Liver (tissue), 3 donors: ENCODE data around the gene GPR55.

Experiments
- CTCF ChIP-seq: fragments of 150-350 bp; IDR thresholded peaks from 2 replicates; pipeline ENCODE4 v1.5.1; 2017; ENCODE audit warnings: improper control_type of control experiment, low read depth, low read length; ENCODE audit not compliant: missing input control
- FOXA1 ChIP-seq: IDR thresholded peaks from 2 replicates; pipeline ENCODE4 v1.6.1; 2016; ENCODE audit warnings: antibody characterized with exemption
- GABPA ChIP-seq, 2 donors: IDR thresholded peaks in 1 of 2; conservative IDR thresholded peaks in 1 of 2; 2 replicates each; pipeline ENCODE4 v1.6.1; 2016; ENCODE audit warnings: antibody characterized with exemption in 2 of 2, mild to moderate bottlenecking in 1 of 2, moderate library complexity in 1 of 2
- JUND ChIP-seq, 2 donors: IDR thresholded peaks; 2 replicates each; pipeline ENCODE4 v1.6.1; 2016; ENCODE audit warnings: antibody characterized with exemption in 2 of 2
- MAX ChIP-seq: IDR thresholded peaks from 2 replicates; pipeline ENCODE4 v1.6.1; 2016; ENCODE audit warnings: antibody characterized with exemption
- RAD21 ChIP-seq, 2 donors: IDR thresholded peaks; 2 replicates each; pipeline ENCODE4 v1.6.1; 2016; ENCODE audit warnings: antibody characterized with exemption in 2 of 2, mild to moderate bottlenecking in 2 of 2
- REST ChIP-seq: IDR thresholded peaks from 2 replicates; pipeline ENCODE4 v1.6.1; 2016; ENCODE audit warnings: antibody characterized with exemption, mild to moderate bottlenecking
- SP1 ChIP-seq: IDR thresholded peaks from 2 replicates; pipeline ENCODE4 v1.6.1; 2018; ENCODE audit warnings: antibody characterized with exemption, mild to moderate bottlenecking
- TAF1 ChIP-seq: conservative IDR thresholded peaks from 2 replicates; pipeline ENCODE4 v1.6.1; 2016; ENCODE audit warnings: antibody characterized with exemption, mild to moderate bottlenecking
- YY1 ChIP-seq: IDR thresholded peaks from 2 replicates; pipeline ENCODE4 v1.6.1; 2016; ENCODE audit warnings: antibody characterized with exemption, mild to moderate bottlenecking
- ZBTB33 ChIP-seq: IDR thresholded peaks from 2 replicates; pipeline ENCODE4 v1.6.1; 2016; ENCODE audit warnings: antibody characterized with exemption
- donor health status: healthy.
- donor health status: healthy.

GRCh38 chr2:230900336-230900995 lies 24.6 kb downstream of the GPR55 start:
- TF ChIP-seq CTCF (no peak), JUND (IDR thresholded peaks at IDR 0.05) (no peak), GABPA (IDR thresholded peaks at IDR 0.05 in 1 of 2, conservative IDR thresholded peaks at IDR 0.05 in 1 of 2) (no peak), REST (no peak), MAX (no peak), ZBTB33 (no peak), FOXA1 (no peak), SP1 (no peak), YY1 (no peak), RAD21 (IDR thresholded peaks at IDR 0.05) (no peak), TAF1 (no peak)
